K562 (cell line): ENCODE results near the gene SFSWAP. TPM values are rescaled to one million over a fixed set of nuclear protein-coding genes. Genes with fewer than 3 reads are reported as not detected.
"Not testable (repeated sequence)": the region's sequence is repeated elsewhere in the genome, so short reads cannot be mapped to it uniquely, and the experiment has no call there.

Experiments used
- ATAC-seq: fragments of 200-7000 bp; cut with Tn5 transposase; 3 replicates; pipeline ENCODE4 v1.9.1; 2020; ENCODE audit warnings: moderate library complexity
- BruUV-seq: library from RNA; stranded (reverse); fragments of 400-500 nt; replicated peaks from 2 replicates; lab custom pipeline; 2021; lab: Mats Ljungman, UMichigan
- CTCF ChIA-PET: fragments of 300-600 bp; formaldehyde crosslinking; extraction: SDS; loops from one replicate; lab custom pipeline; 2021; ENCODE audit warnings: low intra/inter-chr PET ratio; lab: Yijun Ruan, JAX
- POLR2A ChIA-PET: fragments of 300-600, 350-650 bp; sonication (Branson Sonifier 250); formaldehyde crosslinking; extraction: SDS; loops from one replicate; lab custom pipeline; 2021; ENCODE audit warnings: antibody characterized with exemption, inconsistent platforms; lab: Yijun Ruan, JAX
- DNase-seq, 4 experiments: peaks; one replicate each; pipeline versions ENCODE4 v3.0.0 to v3.0.0-alpha.2; 2011 to 2018; ENCODE audit warnings: low spot score in 3 of 4, mixed read lengths in 3 of 4; ENCODE audit errors: extremely low read depth in 1 of 4
- FAIRE-seq: peaks from 2 replicates; lab custom pipeline; 2011; peaks lifted over from hg19 to GRCh38; lab: Jason Lieb, UNC
- H2AFZ ChIP-seq: 2 replicates; pipeline ENCODE4 v1.6.0; 2011; ENCODE audit warnings: low read depth, low read length, control low read depth, inconsistent platforms
- H3K27ac ChIP-seq: fragments of 200-600 bp; 3 replicates; pipeline ENCODE4 v1.8.0; 2011; ENCODE audit warnings: low read depth, mild to moderate bottlenecking, control low read depth, inconsistent platforms, low read length, moderate library complexity, mixed read lengths; ENCODE audit errors: extremely low read depth
- H3K27me3 ChIP-seq, 2 experiments: fragments of 300-600 bp in 1 of 2; 2 replicates in 1 of 2; 3 replicates in 1 of 2; pipeline versions ENCODE4 v1.6.0 to v1.8.0; 2011; ENCODE audit warnings: inconsistent platforms in 2 of 2, low read length in 2 of 2, mild to moderate bottlenecking in 1 of 2, mixed read lengths in 1 of 2, moderate library complexity in 1 of 2; ENCODE audit not compliant: control insufficient read depth in 2 of 2, insufficient read depth in 2 of 2
- H3K36me3 ChIP-seq: fragments of 300-600 bp; 3 replicates; pipeline ENCODE4 v1.8.0; 2011; ENCODE audit warnings: mild to moderate bottlenecking, low read length, inconsistent platforms; ENCODE audit not compliant: control insufficient read depth, insufficient read depth
- H3K4me1 ChIP-seq, 2 experiments: fragments of 200-600 bp in 1 of 2; replicated peaks in 1 of 2; 2 replicates in 1 of 2; 3 replicates in 1 of 2; pipeline versions ENCODE4 v1.5.1 to v1.8.0; 2011; ENCODE audit warnings: inconsistent platforms in 2 of 2, low read length in 2 of 2, mild to moderate bottlenecking in 1 of 2, mixed read lengths in 1 of 2, moderate library complexity in 1 of 2; ENCODE audit not compliant: control insufficient read depth in 2 of 2, insufficient read depth in 2 of 2
- H3K4me2 ChIP-seq: 2 replicates; pipeline ENCODE4 v1.6.1; 2011; ENCODE audit warnings: low read length, control low read depth, inconsistent platforms, mixed read lengths; ENCODE audit not compliant: insufficient read depth
- H3K4me3 ChIP-seq: fragments of 200-600 bp; sonication (generic), shearing (Covaris generic); 2 replicates; pipeline ENCODE4 v1.5.1; 2016; ENCODE audit warnings: control low read depth, inconsistent platforms
- H3K79me2 ChIP-seq: fragments of 200-600 bp; 3 replicates; pipeline ENCODE4 v1.8.0; 2011; ENCODE audit warnings: low read length, inconsistent platforms; ENCODE audit not compliant: control insufficient read depth, insufficient read depth
- H3K9ac ChIP-seq, 2 experiments: 2 replicates each; pipeline versions ENCODE4 v1.6.0 to v1.6.1; 2011; ENCODE audit warnings: low read depth in 2 of 2, low read length in 2 of 2, control low read depth in 1 of 2, inconsistent platforms in 1 of 2, mild to moderate bottlenecking in 1 of 2, mixed read lengths in 1 of 2; ENCODE audit not compliant: insufficient read depth in 1 of 2
- H3K9me1 ChIP-seq: one replicate; pipeline ENCODE4 v1.6.0; 2011; ENCODE audit warnings: inconsistent platforms, mild to moderate bottlenecking, low read length, moderate library complexity; ENCODE audit not compliant: control insufficient read depth, insufficient read depth
- H3K9me3 ChIP-seq: replicated peaks from 2 replicates; pipeline ENCODE4 v1.5.1; 2011; ENCODE audit warnings: low read depth, low read length, inconsistent platforms; ENCODE audit not compliant: control insufficient read depth, insufficient read depth
- H4K20me1 ChIP-seq: replicated peaks from 2 replicates; pipeline ENCODE4 v1.6.1; 2011; ENCODE audit warnings: low read length, inconsistent platforms, mixed read lengths; ENCODE audit not compliant: control insufficient read depth, insufficient read depth
- CBX3 ChIP-seq, 2 experiments: IDR thresholded peaks; 1 replicate in 1 of 2; 2 replicates in 1 of 2; pipeline ENCODE4 v1.6.1; 2012; ENCODE audit warnings: inconsistent platforms in 2 of 2, low read length in 2 of 2, borderline replicate concordance in 1 of 2, control low read depth in 1 of 2
- TRIM28 ChIP-seq: fragments of 450-650 bp; IDR thresholded peaks from 2 replicates; pipeline ENCODE4 v1.6.1; 2017
- ZFP36 ChIP-seq: fragments of 150-350 bp; IDR thresholded peaks from 2 replicates; pipeline ENCODE4 v1.6.1; 2018; ENCODE audit warnings: low read length, low read depth; ENCODE audit not compliant: partially characterized antibody
- WGBS: fragments of 100-300 bp; shearing (Covaris generic); methylation state at CpG from one replicate; pipeline ENCODE4 v1.1.6; 2016; ENCODE audit warnings: low coverage, mixed read lengths; ENCODE audit not compliant: insufficient coverage; ENCODE audit errors: missing lambda C conversion rate; 5-methylcytosine and 5-hydroxymethylcytosine counted together
- in situ Hi-C: fragments of 300-500 bp; cut with MboI; formaldehyde crosslinking; loops from 4 replicates; pipeline ENCODE4 v1.15.0; 2018; ENCODE audit warnings: inconsistent platforms, mixed read lengths
- intact Hi-C: fragments of 100-400 bp; cut with micrococcal nuclease; formaldehyde crosslinking; loops from 2 replicates; pipeline ENCODE4 v1.14.2; 2022
- polyA plus RNA-seq, 8 experiments: library from polyadenylated mRNA; depleted of rRNA in 4 of 8; stranded (reverse) in 5 of 8; unstranded in 3 of 8; fragments of >200 nt; fragmentation: Nextera tagmentation in 2 of 8; fragmentation: Illumina TruSeq in 1 of 8; extraction: Ambion mirVana in 2 of 8; extraction: Trizol in 1 of 8; gene quantifications; 2 replicates each; pipeline versions ENCODE4 v1.2.1 to v1.2.3, GENCODE V29; 2011 to 2014; ENCODE audit warnings: inconsistent platforms in 1 of 8, missing spikeins in 1 of 8
- total RNA-seq, 7 experiments: library from RNA; depleted of rRNA in 6 of 7; stranded (reverse); fragments of >200 nt in 6 of 7; fragmentation: Illumina TruSeq in 2 of 7; extraction: Trizol in 2 of 7; gene quantifications; 2 replicates each; pipeline versions ENCODE4 v1.2.1 to v1.2.3, GENCODE V29; 2011 to 2021; ENCODE audit warnings: low replicate concordance in 1 of 7
- TF ChIP-seq, protein P1 (sequence below): fragments of 450-650 bp; IDR thresholded peaks from 2 replicates; pipeline ENCODE4 v1.6.1; 2018; ENCODE audit warnings: mild to moderate bottlenecking, low read depth; ENCODE audit not compliant: partially characterized antibody
- TF ChIP-seq, protein P2 (sequence below): fragments of 150-350 bp; IDR thresholded peaks from 2 replicates; pipeline ENCODE4 v1.6.1; 2014; ENCODE audit warnings: low read depth, mild to moderate bottlenecking, low read length, borderline replicate concordance

SFSWAP gene
- total and polyA plus RNA-seq, 9 of the 15 experiments (the other 6 are each of a cell fraction or from before 2014, with no cell fraction given), result 2.4 to 60.4 (median 32.6) TPM

DNA sequence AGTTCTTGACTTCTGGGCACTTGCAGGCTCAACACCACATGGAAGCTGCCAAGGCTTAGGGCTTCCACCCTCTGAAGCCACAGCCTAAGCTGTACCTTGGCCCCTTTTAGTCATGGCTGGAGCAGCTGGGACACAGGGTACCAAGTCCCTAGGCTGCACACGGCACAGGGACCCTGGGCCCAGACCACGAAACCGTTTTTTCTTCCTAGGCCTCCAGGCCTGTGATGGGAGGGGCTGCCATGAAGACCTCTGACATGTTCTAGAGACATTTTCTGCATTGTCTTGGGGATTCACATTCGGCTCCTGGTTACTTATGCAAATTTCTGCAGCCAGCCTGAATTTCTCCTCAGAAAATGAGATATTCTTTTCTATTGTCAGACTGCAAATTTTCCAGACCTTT lies 33.0 kb downstream of the SFSWAP start:
- TF ChIP-seq, protein P1, sequence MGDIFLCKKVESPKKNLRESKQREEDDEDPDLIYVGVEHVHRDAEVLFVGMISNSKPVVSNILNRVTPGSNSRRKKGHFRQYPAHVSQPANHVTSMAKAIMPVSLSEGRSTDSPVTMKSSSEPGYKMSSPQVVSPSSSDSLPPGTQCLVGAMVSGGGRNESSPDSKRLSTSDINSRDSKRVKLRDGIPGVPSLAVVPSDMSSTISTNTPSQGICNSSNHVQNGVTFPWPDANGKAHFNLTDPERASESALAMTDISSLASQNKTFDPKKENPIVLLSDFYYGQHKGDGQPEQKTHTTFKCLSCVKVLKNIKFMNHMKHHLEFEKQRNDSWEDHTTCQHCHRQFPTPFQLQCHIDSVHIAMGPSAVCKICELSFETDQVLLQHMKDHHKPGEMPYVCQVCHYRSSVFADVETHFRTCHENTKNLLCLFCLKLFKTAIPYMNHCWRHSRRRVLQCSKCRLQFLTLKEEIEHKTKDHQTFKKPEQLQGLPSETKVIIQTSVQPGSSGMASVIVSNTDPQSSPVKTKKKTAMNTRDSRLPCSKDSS, result peak; percentile 55
- TF ChIP-seq TRIM28, result peak; percentile 48; the same call in 1 of the 2 replicates
- TF ChIP-seq CBX3 (IDR thresholded peaks at IDR 0.05; ENCODE audit: borderline replicate concordance in 1 of 2, low read length in 2 of 2), result peak in 1 of 2 experiments; percentile 57; a peak in 1 of 3 replicates
- TF ChIP-seq ZFP36, result peak; percentile 68
- TF ChIP-seq, protein P2, sequence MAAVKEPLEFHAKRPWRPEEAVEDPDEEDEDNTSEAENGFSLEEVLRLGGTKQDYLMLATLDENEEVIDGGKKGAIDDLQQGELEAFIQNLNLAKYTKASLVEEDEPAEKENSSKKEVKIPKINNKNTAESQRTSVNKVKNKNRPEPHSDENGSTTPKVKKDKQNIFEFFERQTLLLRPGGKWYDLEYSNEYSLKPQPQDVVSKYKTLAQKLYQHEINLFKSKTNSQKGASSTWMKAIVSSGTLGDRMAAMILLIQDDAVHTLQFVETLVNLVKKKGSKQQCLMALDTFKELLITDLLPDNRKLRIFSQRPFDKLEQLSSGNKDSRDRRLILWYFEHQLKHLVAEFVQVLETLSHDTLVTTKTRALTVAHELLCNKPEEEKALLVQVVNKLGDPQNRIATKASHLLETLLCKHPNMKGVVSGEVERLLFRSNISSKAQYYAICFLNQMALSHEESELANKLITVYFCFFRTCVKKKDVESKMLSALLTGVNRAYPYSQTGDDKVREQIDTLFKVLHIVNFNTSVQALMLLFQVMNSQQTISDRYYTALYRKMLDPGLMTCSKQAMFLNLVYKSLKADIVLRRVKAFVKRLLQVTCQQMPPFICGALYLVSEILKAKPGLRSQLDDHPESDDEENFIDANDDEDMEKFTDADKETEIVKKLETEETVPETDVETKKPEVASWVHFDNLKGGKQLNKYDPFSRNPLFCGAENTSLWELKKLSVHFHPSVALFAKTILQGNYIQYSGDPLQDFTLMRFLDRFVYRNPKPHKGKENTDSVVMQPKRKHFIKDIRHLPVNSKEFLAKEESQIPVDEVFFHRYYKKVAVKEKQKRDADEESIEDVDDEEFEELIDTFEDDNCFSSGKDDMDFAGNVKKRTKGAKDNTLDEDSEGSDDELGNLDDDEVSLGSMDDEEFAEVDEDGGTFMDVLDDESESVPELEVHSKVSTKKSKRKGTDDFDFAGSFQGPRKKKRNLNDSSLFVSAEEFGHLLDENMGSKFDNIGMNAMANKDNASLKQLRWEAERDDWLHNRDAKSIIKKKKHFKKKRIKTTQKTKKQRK, result 0 out of 2 replicates have a peak, but pooled peaks have one; percentile 18
- peaks cover 24% of the 10 kb centered on the region for H3K9me3 ChIP-seq
- H3K27ac ChIP-seq, CTCF ChIA-PET, H3K4me3 ChIP-seq, H3K9ac ChIP-seq, DNase-seq, H3K4me1 ChIP-seq, H3K4me2 ChIP-seq, in situ Hi-C loops, H3K27me3 ChIP-seq, H3K79me2 ChIP-seq, H3K9me1 ChIP-seq, intact Hi-C loops, BruUV-seq, H4K20me1 ChIP-seq, ATAC-seq, H2AFZ ChIP-seq, FAIRE-seq, POLR2A ChIA-PET: not testable (repeated sequence)
- 93% methylated on average over 4 of the region's 4 CpGs for WGBS
- peaks cover 85% of the 10 kb centered on the region for H3K36me3 ChIP-seq
